OCI-LY1 (cell line): Measurements from ENCODE around the gene TRIM14.

Experiments
- H2AFZ ChIP-seq: fragments of 200-600 bp; sonication (generic), shearing (Covaris generic); 2 replicates; pipeline ENCODE4 v1.6.0; 2014; ENCODE audit warnings: antibody characterized with exemption, mild to moderate bottlenecking, low read length
- H3F3A ChIP-seq: fragments of 200-600 bp; sonication (generic), shearing (Covaris generic); 2 replicates; pipeline ENCODE4 v1.6.0; 2014; ENCODE audit warnings: mild to moderate bottlenecking, antibody characterized with exemption, low read length, moderate library complexity; ENCODE audit not compliant: insufficient read depth
- H3K27ac ChIP-seq: fragments of 200-600 bp; sonication (generic); 2 replicates; pipeline ENCODE4 v1.5.1; 2014; ENCODE audit warnings: low read length, mixed run types, mild to moderate bottlenecking, low read depth; ENCODE audit not compliant: poor library complexity, severe bottlenecking
- H3K27me3 ChIP-seq: fragments of 200-600 bp; sonication (generic); 2 replicates; pipeline ENCODE4 v1.6.0; 2014; ENCODE audit warnings: antibody characterized with exemption, mild to moderate bottlenecking, low read length, moderate library complexity; ENCODE audit not compliant: insufficient read depth
- H3K36me3 ChIP-seq: fragments of 200-600 bp; sonication (generic); 2 replicates; pipeline ENCODE4 v1.6.1; 2014; ENCODE audit warnings: mild to moderate bottlenecking, antibody characterized with exemption, low read length, moderate library complexity, mixed read lengths; ENCODE audit not compliant: insufficient read depth
- H3K4me1 ChIP-seq: fragments of 200-600 bp; sonication (generic); 2 replicates; pipeline ENCODE4 v1.5.1; 2014; ENCODE audit warnings: mild to moderate bottlenecking, low read length, moderate library complexity; ENCODE audit not compliant: insufficient read depth, severe bottlenecking
- H3K4me2 ChIP-seq: fragments of 200-600 bp; sonication (generic), shearing (Covaris generic); 2 replicates; pipeline ENCODE4 v1.6.1; 2014; ENCODE audit warnings: low read length
- H3K4me3 ChIP-seq: fragments of 200-600 bp; sonication (generic); 2 replicates; pipeline ENCODE4 v1.5.1; 2014; ENCODE audit warnings: low read length, low read depth, mild to moderate bottlenecking, mixed read lengths; ENCODE audit not compliant: poor library complexity, severe bottlenecking
- H3K79me2 ChIP-seq: fragments of 200-600 bp; shearing (Covaris generic); 2 replicates; pipeline ENCODE4 v1.6.1; 2016; ENCODE audit warnings: mixed run types, low read length, mixed read lengths; ENCODE audit not compliant: insufficient read depth
- H3K9ac ChIP-seq: fragments of 200-600 bp; sonication (generic), shearing (Covaris generic); 2 replicates; pipeline ENCODE4 v1.6.1; 2014; ENCODE audit warnings: mild to moderate bottlenecking, low read length, mixed read lengths
- H3K9me2 ChIP-seq: fragments of 200-600 bp; sonication (generic), shearing (Covaris generic); 2 replicates; pipeline ENCODE4 v1.6.1; 2014; ENCODE audit warnings: low read depth, mild to moderate bottlenecking, low read length, mixed read lengths
- H3K9me3 ChIP-seq: fragments of 200-600 bp; shearing (Covaris generic); 2 replicates; pipeline ENCODE4 v1.6.1; 2014; ENCODE audit warnings: low read length, mixed read lengths
- H4K20me1 ChIP-seq: fragments of 200-600 bp; sonication (generic), shearing (Covaris generic); 2 replicates; pipeline ENCODE4 v1.6.0; 2016; ENCODE audit warnings: mild to moderate bottlenecking, low read length; ENCODE audit not compliant: insufficient read depth
- EZH2 ChIP-seq: fragments of 200-600 bp; sonication (generic), shearing (Covaris generic); IDR thresholded peaks from 2 replicates; pipeline ENCODE4 v1.8.0; 2017; ENCODE audit warnings: borderline replicate concordance, mixed run types, mild to moderate bottlenecking, antibody characterized with exemption, low read length, moderate library complexity, mixed read lengths
- TF ChIP-seq, protein P1 (sequence below): fragments of 200-600 bp; sonication (generic), shearing (Covaris generic); IDR thresholded peaks from 2 replicates; pipeline ENCODE4 v1.5.1; 2017; ENCODE audit warnings: mild to moderate bottlenecking, antibody characterized with exemption, low read length, moderate library complexity, mixed read lengths

TRIM14 gene

GRCh38 chr9:98083566-98084183, 35.3 kb downstream of the TRIM14 start:
- no peak overlapping the region for H3K27ac ChIP-seq
- TF ChIP-seq, protein P1, sequence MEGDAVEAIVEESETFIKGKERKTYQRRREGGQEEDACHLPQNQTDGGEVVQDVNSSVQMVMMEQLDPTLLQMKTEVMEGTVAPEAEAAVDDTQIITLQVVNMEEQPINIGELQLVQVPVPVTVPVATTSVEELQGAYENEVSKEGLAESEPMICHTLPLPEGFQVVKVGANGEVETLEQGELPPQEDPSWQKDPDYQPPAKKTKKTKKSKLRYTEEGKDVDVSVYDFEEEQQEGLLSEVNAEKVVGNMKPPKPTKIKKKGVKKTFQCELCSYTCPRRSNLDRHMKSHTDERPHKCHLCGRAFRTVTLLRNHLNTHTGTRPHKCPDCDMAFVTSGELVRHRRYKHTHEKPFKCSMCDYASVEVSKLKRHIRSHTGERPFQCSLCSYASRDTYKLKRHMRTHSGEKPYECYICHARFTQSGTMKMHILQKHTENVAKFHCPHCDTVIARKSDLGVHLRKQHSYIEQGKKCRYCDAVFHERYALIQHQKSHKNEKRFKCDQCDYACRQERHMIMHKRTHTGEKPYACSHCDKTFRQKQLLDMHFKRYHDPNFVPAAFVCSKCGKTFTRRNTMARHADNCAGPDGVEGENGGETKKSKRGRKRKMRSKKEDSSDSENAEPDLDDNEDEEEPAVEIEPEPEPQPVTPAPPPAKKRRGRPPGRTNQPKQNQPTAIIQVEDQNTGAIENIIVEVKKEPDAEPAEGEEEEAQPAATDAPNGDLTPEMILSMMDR = no peak
- no peak for TF ChIP-seq EZH2
- H3K4me1 ChIP-seq = peaks cover 35% of the 10 kb centered on the region

DNA sequence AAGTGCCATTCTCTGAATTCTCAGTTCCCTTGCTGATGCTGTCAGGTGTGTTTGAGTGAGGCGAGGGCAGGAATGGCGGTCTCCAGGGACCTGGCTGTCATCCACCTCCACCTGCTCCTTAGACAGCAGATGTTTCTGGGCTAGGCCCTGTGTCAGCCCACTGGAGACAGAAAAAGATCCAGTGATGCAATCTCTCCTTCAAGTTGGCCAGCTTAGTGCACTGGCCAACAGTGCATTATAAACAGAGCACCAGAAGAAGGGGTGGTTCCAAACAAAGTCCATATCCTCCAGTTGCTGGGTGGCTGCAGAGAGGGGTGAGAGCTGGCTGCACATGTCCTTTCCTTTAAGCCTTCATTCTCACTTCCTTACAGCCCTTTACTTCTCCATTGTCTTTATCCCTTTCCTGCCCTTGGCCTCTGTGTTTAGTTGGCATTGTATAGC, 35.9 kb downstream of the TRIM14 start:
- TF ChIP-seq, protein P1 = no peak
- TF ChIP-seq EZH2 = no peak
- Histone ChIP-seq H3K4me2 (no peak overlapping the region), H3K27me3 (no peaks in the 10 kb centered on the region), H3K27ac (no peak overlapping the region), H3K9me3 (no peaks in the 10 kb centered on the region), H3K9ac (no peak overlapping the region), H3K4me3 (no peak overlapping the region), H3K9me2 (no peaks in the 10 kb centered on the region), H3K79me2 (no peaks in the 10 kb centered on the region), H4K20me1 (no peaks in the 10 kb centered on the region), H3K4me1 (peaks cover 32% of the 10 kb centered on the region), H3K36me3 (peaks cover 52% of the 10 kb centered on the region; the same call in 1 of the 2 replicates), H2AFZ (no peak overlapping the region), H3F3A (no peaks in the 10 kb centered on the region)

More at GRCh38 chr9:98083566-98084183, 35.3 kb downstream of the TRIM14 start:
- Histone ChIP-seq H3K9me2 (no peaks in the 10 kb centered on the region), H3K36me3 (peaks cover 49% of the 10 kb centered on the region; the same call in 1 of the 2 replicates), H3K9ac (no peak overlapping the region), H3K79me2 (no peaks in the 10 kb centered on the region), H2AFZ (no peak overlapping the region), H3K4me3 (no peak overlapping the region), H3K27me3 (no peaks in the 10 kb centered on the region), H4K20me1 (no peaks in the 10 kb centered on the region), H3K9me3 (no peaks in the 10 kb centered on the region), H3K4me2 (no peak overlapping the region), H3F3A (no peaks in the 10 kb centered on the region)

DNA sequence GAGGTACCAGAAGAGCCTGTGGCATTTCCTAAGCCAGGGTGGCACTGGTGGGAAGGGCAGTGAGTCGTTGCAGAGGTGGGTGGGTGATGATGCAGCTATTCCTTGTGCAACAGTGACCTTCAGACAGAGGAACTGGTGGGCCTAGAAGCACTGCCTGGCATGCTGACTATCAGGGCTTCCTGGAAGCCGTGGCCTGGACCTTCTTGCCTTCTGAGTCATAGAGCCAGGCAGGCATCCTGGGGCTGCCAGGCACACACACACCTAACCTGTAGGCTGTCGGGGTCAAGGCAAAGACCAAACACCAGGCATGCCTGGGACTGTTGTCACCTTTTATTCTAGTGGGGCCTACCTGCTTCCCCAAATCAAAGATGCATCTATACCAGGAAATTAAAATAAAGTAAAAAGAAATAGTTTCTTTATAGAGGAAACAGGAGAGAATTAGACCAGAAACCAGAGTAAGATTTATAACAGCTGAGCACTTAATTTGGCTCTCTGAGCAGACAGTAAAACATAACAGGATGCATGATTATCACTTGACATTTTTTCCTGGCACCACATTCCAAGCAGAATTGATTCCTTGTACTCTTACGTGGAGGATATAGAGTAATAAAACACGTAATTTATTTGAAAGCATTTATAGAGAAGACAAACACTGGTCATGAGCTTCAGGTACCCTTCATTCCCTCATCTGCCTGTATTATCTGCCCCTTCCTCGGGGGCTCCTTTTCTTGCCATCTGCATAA, 37.4 kb downstream of the TRIM14 start:
- peaks cover 58% of the 10 kb centered on the region; the same call in 1 of the 2 replicates for H3K36me3 ChIP-seq
- peaks cover 18% of the 10 kb centered on the region for H3K4me1 ChIP-seq
- no peaks in the 10 kb centered on the region for H3K9me2 ChIP-seq
- H3K4me3 ChIP-seq = no peak overlapping the region
- TF ChIP-seq, protein P1 = no peak
- TF ChIP-seq EZH2 = no peak
- H4K20me1 ChIP-seq = no peaks in the 10 kb centered on the region
- H3K4me2 ChIP-seq = no peak overlapping the region
- no peaks in the 10 kb centered on the region for H3K9me3 ChIP-seq
- H3K27ac ChIP-seq = no peak overlapping the region
- H3K79me2 ChIP-seq = no peaks in the 10 kb centered on the region
- H3F3A ChIP-seq = no peaks in the 10 kb centered on the region
- no peaks in the 10 kb centered on the region for H3K27me3 ChIP-seq
- H3K9ac ChIP-seq = no peak overlapping the region
- H2AFZ ChIP-seq = no peak overlapping the region
